Endothelial cell of umbilical vein (primary cell): ENCODE data around the gene FBL. TPM values are rescaled to one million over a fixed set of nuclear protein-coding genes. Genes with fewer than 3 reads are reported as not detected.

Experiments used
- BruUV-seq: library from RNA; stranded (reverse); fragments of 400-500 nt; replicated peaks from 2 replicates; lab custom pipeline; 2021; lab: Mats Ljungman, UMichigan
- CTCF ChIA-PET: fragments of 300-600, 350-600 bp; sonication (Branson Sonifier 250); formaldehyde crosslinking; loops from one replicate; lab custom pipeline; 2021; ENCODE audit warnings: antibody characterized with exemption, inconsistent platforms; lab: Charles Lee
- POLR2A ChIA-PET: fragments of 300-600, 350-600 bp; sonication (Branson Sonifier 250); formaldehyde crosslinking; loops from one replicate; lab custom pipeline; 2021; ENCODE audit warnings: antibody characterized with exemption, inconsistent platforms; lab: Charles Lee
- DNase-seq: peaks from one replicate; pipeline ENCODE4 v3.0.0-alpha.2; 2011; ENCODE audit warnings: low read depth, low spot score
- FAIRE-seq: peaks from 2 replicates; lab custom pipeline; 2011; peaks lifted over from hg19 to GRCh38; lab: Jason Lieb, UNC
- H2AFZ ChIP-seq: 2 replicates; pipeline ENCODE4 v1.6.0; 2012; ENCODE audit warnings: low read depth, low read length, control low read depth, inconsistent platforms
- H3K27ac ChIP-seq: 2 replicates; pipeline ENCODE4 v1.5.1; 2011; ENCODE audit warnings: low read depth, mild to moderate bottlenecking, control low read depth, low read length, moderate library complexity; ENCODE audit not compliant: insufficient read depth
- H3K27me3 ChIP-seq, 2 experiments: 2 replicates each; pipeline versions ENCODE4 v1.6.0 to v1.6.1; 2011; ENCODE audit warnings: low read length in 2 of 2, mixed read lengths in 1 of 2; ENCODE audit not compliant: control insufficient read depth in 2 of 2, insufficient read depth in 2 of 2
- H3K36me3 ChIP-seq, 2 experiments: 2 replicates in 1 of 2; 3 replicates in 1 of 2; pipeline ENCODE4 v1.5.1; 2011; ENCODE audit warnings: low read length in 2 of 2, mild to moderate bottlenecking in 1 of 2, moderate library complexity in 1 of 2; ENCODE audit not compliant: control insufficient read depth in 2 of 2, insufficient read depth in 2 of 2; ENCODE audit errors: extremely low read depth in 1 of 2
- H3K4me1 ChIP-seq: 3 replicates; pipeline ENCODE4 v1.5.1; 2011; ENCODE audit warnings: mild to moderate bottlenecking, low read length; ENCODE audit not compliant: control insufficient read depth, insufficient read depth; ENCODE audit errors: extremely low read depth
- H3K4me2 ChIP-seq: 2 replicates; pipeline ENCODE4 v1.6.1; 2011; ENCODE audit warnings: low read length, control low read depth, mixed read lengths; ENCODE audit not compliant: insufficient read depth
- H3K4me3 ChIP-seq, 3 experiments: fragments of 200-600 bp in 1 of 3; sonication (generic), shearing (Covaris generic) in 1 of 3; replicated peaks in 1 of 3; 2 replicates each; pipeline ENCODE4 v1.5.1; 2011 to 2016; ENCODE audit warnings: control low read depth in 3 of 3, low read length in 3 of 3, mild to moderate bottlenecking in 2 of 3, inconsistent platforms in 1 of 3, low read depth in 1 of 3, moderate library complexity in 1 of 3; ENCODE audit not compliant: insufficient read depth in 1 of 3
- H3K79me2 ChIP-seq: 2 replicates; pipeline ENCODE4 v1.6.0; 2012; ENCODE audit warnings: low read length, inconsistent platforms; ENCODE audit not compliant: control insufficient read depth, insufficient read depth
- H3K9ac ChIP-seq: replicated peaks from 2 replicates; pipeline ENCODE3; 2011; ENCODE audit warnings: low read length, control low read depth; ENCODE audit not compliant: insufficient read depth; ENCODE audit errors: extremely low read depth
- H3K9me1 ChIP-seq: replicated peaks from 3 replicates; pipeline ENCODE4 v1.6.0; 2011; ENCODE audit warnings: mild to moderate bottlenecking, low read length; ENCODE audit not compliant: control insufficient read depth, insufficient read depth; ENCODE audit errors: extremely low read depth
- H3K9me3 ChIP-seq: replicated peaks from 2 replicates; pipeline ENCODE4 v1.5.1; 2012; ENCODE audit warnings: low read length, inconsistent platforms; ENCODE audit not compliant: control insufficient read depth, insufficient read depth
- H4K20me1 ChIP-seq: replicated peaks from 2 replicates; pipeline ENCODE3; 2011; ENCODE audit warnings: mild to moderate bottlenecking, low read length; ENCODE audit not compliant: control insufficient read depth, insufficient read depth; ENCODE audit errors: extremely low read depth
- CTCF ChIP-seq, 2 donors: IDR thresholded peaks; 1 replicate in 1 of 2; 2 replicates in 1 of 2; pipeline ENCODE4 v1.5.1; 2011; ENCODE audit warnings: low read length in 2 of 2, mild to moderate bottlenecking in 2 of 2, moderate library complexity in 2 of 2, control low read depth in 1 of 2, inconsistent platforms in 1 of 2, low read depth in 1 of 2; ENCODE audit not compliant: insufficient read depth in 1 of 2; ENCODE audit errors: extremely low read depth in 1 of 2
- FOS ChIP-seq: IDR thresholded peaks from 2 replicates; pipeline ENCODE4 v1.6.1; 2011; ENCODE audit warnings: mild to moderate bottlenecking, low read length, moderate library complexity, borderline replicate concordance; ENCODE audit not compliant: insufficient read depth
- GATA2 ChIP-seq: IDR thresholded peaks from 2 replicates; pipeline ENCODE4 v1.7.0; 2011; ENCODE audit warnings: low read depth, mild to moderate bottlenecking, moderate library complexity, mixed read lengths, low read length; ENCODE audit not compliant: insufficient read length, insufficient read depth
- JUN ChIP-seq: IDR thresholded peaks from 2 replicates; pipeline ENCODE4 v1.6.1; 2011; ENCODE audit warnings: borderline replicate concordance, low read depth; ENCODE audit not compliant: insufficient read length, insufficient read depth
- MAX ChIP-seq: IDR thresholded peaks from 2 replicates; pipeline ENCODE4 v1.6.1; 2011; ENCODE audit not compliant: insufficient read depth, insufficient read length
- POLR2AphosphoS5 ChIP-seq: IDR thresholded peaks from 2 replicates; pipeline ENCODE4 v1.6.1; 2012; ENCODE audit warnings: low read depth, mild to moderate bottlenecking, control low read depth, low read length, moderate library complexity; ENCODE audit not compliant: insufficient read depth
- dilution Hi-C: fragments of 300-500 bp; cut with MboI; formaldehyde crosslinking; loops from one replicate; pipeline ENCODE4 v1.15.0; 2019; ENCODE audit warnings: low sequenced_read_pairs; ENCODE audit not compliant: extremely low pct_ligation_motif_present
- intact Hi-C: fragments of 100-400 bp; cut with micrococcal nuclease; formaldehyde crosslinking; loops from one replicate; pipeline ENCODE4 v1.10.0; 2022
- polyA plus RNA-seq, 4 experiments: library from polyadenylated mRNA; depleted of rRNA in 3 of 4; stranded (reverse) in 3 of 4; unstranded in 1 of 4; fragments of >200 nt; gene quantifications; 2 replicates each; pipeline versions ENCODE4 v1.2.1 to v1.2.3, GENCODE V29; 2011 to 2012; ENCODE audit warnings: missing spikeins in 1 of 4
- total RNA-seq: library from RNA; stranded (reverse); gene quantifications from 2 replicates; pipeline ENCODE4 v1.2.3, GENCODE V29; 2021

The FBL gene
- total and polyA plus RNA-seq, 2 donors (not counting 3 experiments of a cell fraction or from before 2014, with no cell fraction given): 271 to 473 TPM

GRCh38 chr19:39807846-39808364, 38.3 kb downstream of the FBL start:
- Histone ChIP-seq H3K36me3 (no peaks in the 10 kb centered on the region), H3K9me1 (no peaks in the 10 kb centered on the region), H2AFZ (no peak overlapping the region), H4K20me1 (no peaks in the 10 kb centered on the region), H3K4me2 (no peak overlapping the region), H3K27me3 (peaks cover 2 to 5% of the 10 kb centered on the region in 2 experiments), H3K4me1 (no peaks in the 10 kb centered on the region), H3K4me3 (no peak overlapping the region), H3K27ac (no peak overlapping the region), H3K9ac (no peak overlapping the region), H3K9me3 (no peaks in the 10 kb centered on the region), H3K79me2 (no peaks in the 10 kb centered on the region)
- FAIRE-seq (no peak), DNase-seq (no peak)
- TF ChIP-seq POLR2AphosphoS5 (no peak), GATA2 (no peak), MAX (no peak), FOS (no peak), JUN (no peak), CTCF (IDR thresholded peaks at IDR 0.05; ENCODE audit: extremely low read depth in 1 of 2, insufficient read depth in 1 of 2, low read depth in 1 of 2, low read length in 2 of 2) (no peak)
- intact Hi-C loops (no loop called here), dilution Hi-C loops (no loop called here)
- POLR2A ChIA-PET: no interaction called here
- BruUV-seq: no TSS peak
- CTCF ChIA-PET: interaction anchor here (1.9 kb wide), 1 partner anchor 15 kb away, joined by 11 read pairs; no protein-coding TSS in a partner anchor
